GM23338 (cell line): Measurements from ENCODE around the gene OMA1. TPM values are rescaled to one million over a fixed set of nuclear protein-coding genes. Genes with fewer than 3 reads are reported as not detected.

Experiments
- ATAC-seq: fragments of 200-7000 bp; cut with Tn5 transposase; 3 replicates; pipeline ENCODE4 v1.9.1; 2020
- DNase-seq: peaks from one replicate; pipeline ENCODE4 v3.0.0-alpha.2; 2015; ENCODE audit warnings: low spot score
- H2AFZ ChIP-seq: fragments of 200-600 bp; sonication (generic); 2 replicates; pipeline ENCODE4 v1.8.0; 2016; ENCODE audit warnings: antibody characterized with exemption, mild to moderate bottlenecking, moderate library complexity
- H3F3A ChIP-seq: fragments of 200-600 bp; sonication (generic); replicated peaks from 2 replicates; pipeline ENCODE4 v1.8.0; 2017; ENCODE audit warnings: antibody characterized with exemption, mixed run types, low read depth
- H3K27ac ChIP-seq: fragments of 200-600 bp; sonication (generic); 2 replicates; pipeline ENCODE4 v1.6.1; 2016; ENCODE audit warnings: low read depth
- H3K27me3 ChIP-seq: fragments of 200-600 bp; sonication (generic); 2 replicates; pipeline ENCODE4 v1.8.0; 2016; ENCODE audit warnings: mild to moderate bottlenecking, mixed run types, moderate library complexity; ENCODE audit not compliant: insufficient read depth
- H3K36me3 ChIP-seq: fragments of 200-600 bp; sonication (generic); 2 replicates; pipeline ENCODE4 v1.8.0; 2016; ENCODE audit warnings: mild to moderate bottlenecking; ENCODE audit not compliant: insufficient read depth
- H3K4me1 ChIP-seq: fragments of 200-600 bp; sonication (generic); 2 replicates; pipeline ENCODE4 v1.8.0; 2016; ENCODE audit warnings: mild to moderate bottlenecking, moderate library complexity; ENCODE audit not compliant: insufficient read depth
- H3K4me2 ChIP-seq: fragments of 200-600 bp; sonication (generic); 2 replicates; pipeline ENCODE4 v1.7.1; 2017; ENCODE audit warnings: mixed run types
- H3K4me3 ChIP-seq: fragments of 200-600 bp; sonication (generic); 2 replicates; pipeline ENCODE4 v1.6.1; 2016; ENCODE audit warnings: mixed run types
- H3K79me2 ChIP-seq: fragments of 200-600 bp; sonication (generic); replicated peaks from 2 replicates; pipeline ENCODE4 v1.8.0; 2017; ENCODE audit warnings: mild to moderate bottlenecking; ENCODE audit not compliant: insufficient read depth
- H3K9me2 ChIP-seq: fragments of 200-600 bp; sonication (generic); 2 replicates; pipeline ENCODE4 v1.8.0; 2017; ENCODE audit not compliant: insufficient read depth
- H4K20me1 ChIP-seq: fragments of 200-600 bp; sonication (generic); replicated peaks from 2 replicates; pipeline ENCODE4 v1.8.0; 2017; ENCODE audit warnings: mild to moderate bottlenecking; ENCODE audit not compliant: insufficient read depth
- H3K27ac Mint-ChIP-seq: 2 replicates; pipeline ENCODE4 v1.8.0; 2020; ENCODE audit warnings: inconsistent platforms, mild to moderate bottlenecking, moderate library complexity, mixed read lengths
- H3K27me3 Mint-ChIP-seq: 3 replicates; pipeline ENCODE4 v1.8.0; 2022; ENCODE audit warnings: low read depth, mild to moderate bottlenecking, moderate library complexity, mixed read lengths, inconsistent platforms; ENCODE audit not compliant: insufficient read depth, poor library complexity
- H3K36me3 Mint-ChIP-seq: 3 replicates; pipeline ENCODE4 v1.8.0; 2021; ENCODE audit warnings: low read depth, mild to moderate bottlenecking, inconsistent platforms, moderate library complexity, mixed read lengths
- H3K4me1 Mint-ChIP-seq: 3 replicates; pipeline ENCODE4 v1.8.0; 2020; ENCODE audit warnings: mild to moderate bottlenecking, inconsistent platforms, mixed read lengths
- H3K4me3 Mint-ChIP-seq: 3 replicates; pipeline ENCODE4 v1.8.0; 2021; ENCODE audit warnings: moderate library complexity, mild to moderate bottlenecking, inconsistent platforms, mixed read lengths
- H3K9me3 Mint-ChIP-seq: 3 replicates; pipeline ENCODE4 v1.8.0; 2020; ENCODE audit warnings: moderate library complexity, mild to moderate bottlenecking, inconsistent platforms, mixed read lengths
- REST ChIP-seq: IDR thresholded peaks from one replicate; pipeline ENCODE4 v1.6.1; 2018; ENCODE audit warnings: antibody characterized with exemption; ENCODE audit not compliant: unreplicated experiment
- ZNF462 ChIP-seq: fragments of 250-450 bp; sonication (Bioruptor Pico); IDR thresholded peaks from 2 replicates; pipeline ENCODE4 v1.5.0; 2020; ENCODE audit warnings: mild to moderate bottlenecking, moderate library complexity
- polyA plus RNA-seq: library from polyadenylated mRNA; unstranded; fragments of >200 nt; fragmentation: Nextera tagmentation; extraction: Ambion mirVana; gene quantifications from 2 replicates; pipeline ENCODE4 v1.2.1, GENCODE V29; 2016
- total RNA-seq: library from RNA; depleted of rRNA; stranded (reverse); fragments of >200 nt; shearing (Covaris generic); gene quantifications from 2 replicates; pipeline ENCODE4 v1.2.3, GENCODE V29; 2014

The OMA1 gene
- total and polyA plus RNA-seq, 2 experiments from 2014 or later: 21.3 to 33.1 TPM

DNA sequence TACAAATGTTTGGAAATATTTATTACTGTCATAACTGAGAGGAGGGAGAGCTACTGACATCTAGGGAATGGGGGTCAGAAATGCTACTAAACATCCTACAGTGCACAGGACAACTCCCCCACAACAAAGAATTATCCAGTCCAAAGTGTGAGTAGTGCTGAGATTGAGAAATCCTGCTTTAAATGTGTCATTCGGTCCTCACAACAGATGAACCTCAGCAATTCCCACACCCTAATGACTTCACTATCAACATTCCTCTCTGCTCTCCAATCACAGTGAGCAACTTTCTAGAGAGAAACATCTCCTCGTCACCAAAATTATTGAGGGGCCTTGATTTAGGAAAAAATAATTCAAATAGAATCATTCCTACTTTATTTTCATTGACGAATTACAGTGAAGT is 18.0 kb downstream of the OMA1 start:
- ATAC-seq: no peak
- H3K27ac Mint-ChIP-seq: no peak overlapping the region
- TF ChIP-seq REST: no peak
- no peak for TF ChIP-seq ZNF462 (CRISPR knock-in tag)

More for the DNA sequence above, 18.0 kb downstream of the OMA1 start:
- H3K4me3 ChIP-seq: no peak overlapping the region
- no peaks in the 10 kb centered on the region for H3K9me2 ChIP-seq
- no peaks in the 10 kb centered on the region for H3K27me3 ChIP-seq
- no peak overlapping the region for H2AFZ ChIP-seq
- no peaks in the 10 kb centered on the region for H3K36me3 ChIP-seq
- no peaks in the 10 kb centered on the region for H3F3A ChIP-seq
- Mint-ChIP-seq H3K4me3 (no peak overlapping the region), H3K36me3 (no peaks in the 10 kb centered on the region), H3K4me1 (no peaks in the 10 kb centered on the region), H3K27me3 (peaks cover 2% of the 10 kb centered on the region), H3K9me3 (no peaks in the 10 kb centered on the region)
- no peaks in the 10 kb centered on the region for H3K79me2 ChIP-seq
- H3K27ac ChIP-seq: no peak overlapping the region
- DNase-seq: no peak
- H3K4me2 ChIP-seq: no peak overlapping the region
- H4K20me1 ChIP-seq: no peaks in the 10 kb centered on the region
- no peaks in the 10 kb centered on the region for H3K4me1 ChIP-seq
